ENCODE data around the gene SH3TC1. TPM values are rescaled to one million over a fixed set of nuclear protein-coding genes. Genes with fewer than 3 reads are reported as not detected.

SH3TC1 gene
- polyA plus RNA-seq, 3 donors: 23.0 to 32.5 (median 32.2) TPM

DNA sequence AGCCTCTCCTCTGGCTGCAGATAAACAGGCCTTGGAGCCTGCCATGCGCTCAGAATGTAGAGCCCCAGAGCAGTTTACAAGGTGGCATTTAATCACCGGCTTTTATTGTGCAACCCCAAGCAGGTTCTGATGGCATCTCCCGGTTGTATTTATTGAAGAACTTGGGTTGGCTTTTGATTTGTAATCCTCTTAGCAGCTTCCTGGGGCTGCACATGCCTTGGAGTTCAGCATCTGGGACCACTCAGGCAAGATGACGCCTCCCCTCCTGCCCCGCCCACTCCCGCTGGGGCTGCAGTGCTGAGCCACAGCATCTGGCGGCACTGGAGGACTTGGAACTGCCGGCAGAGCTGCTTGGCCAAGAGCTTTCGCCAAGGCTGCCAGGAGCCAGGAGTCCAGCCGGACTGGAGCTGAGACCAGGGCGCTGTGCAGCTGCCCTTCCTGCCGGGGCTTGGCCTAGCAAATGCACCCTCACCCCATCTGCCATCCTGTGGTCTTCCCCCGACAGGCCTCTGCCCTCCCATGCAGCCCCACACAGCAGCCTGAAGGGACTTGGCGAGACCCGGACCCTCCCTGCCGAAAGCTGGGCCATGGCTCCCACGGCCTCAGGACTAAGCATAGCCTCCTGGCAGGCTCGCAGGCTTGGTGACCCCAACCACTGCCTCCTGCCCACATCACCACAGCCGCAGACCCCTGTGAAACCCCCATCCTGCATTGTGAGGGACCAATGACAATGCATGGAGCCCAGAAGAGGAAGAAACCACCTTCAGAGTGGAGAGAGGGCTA is 75.9 kb downstream of the SH3TC1 start:
- DNase-seq: peak; percentile 93

DNA sequence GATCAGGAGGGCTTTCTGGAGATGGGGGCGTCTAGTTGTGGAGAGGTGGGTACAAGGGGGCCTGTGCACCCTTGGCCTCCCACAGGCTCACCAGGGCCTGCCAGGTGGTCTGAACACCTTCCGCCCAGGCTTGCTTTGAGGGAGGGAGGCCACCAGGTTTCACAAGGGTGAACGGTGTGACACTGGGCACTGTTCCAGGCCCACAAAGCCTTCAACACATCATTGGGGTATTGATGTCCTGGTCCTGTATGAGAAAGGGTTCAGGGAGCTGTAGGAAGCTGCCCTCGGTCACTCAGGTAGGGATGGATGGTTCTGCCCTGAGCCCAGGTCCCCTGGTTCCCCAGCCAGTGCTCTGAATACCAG is 76.4 kb downstream of the SH3TC1 start:
- DNase-seq: no peak

DNA sequence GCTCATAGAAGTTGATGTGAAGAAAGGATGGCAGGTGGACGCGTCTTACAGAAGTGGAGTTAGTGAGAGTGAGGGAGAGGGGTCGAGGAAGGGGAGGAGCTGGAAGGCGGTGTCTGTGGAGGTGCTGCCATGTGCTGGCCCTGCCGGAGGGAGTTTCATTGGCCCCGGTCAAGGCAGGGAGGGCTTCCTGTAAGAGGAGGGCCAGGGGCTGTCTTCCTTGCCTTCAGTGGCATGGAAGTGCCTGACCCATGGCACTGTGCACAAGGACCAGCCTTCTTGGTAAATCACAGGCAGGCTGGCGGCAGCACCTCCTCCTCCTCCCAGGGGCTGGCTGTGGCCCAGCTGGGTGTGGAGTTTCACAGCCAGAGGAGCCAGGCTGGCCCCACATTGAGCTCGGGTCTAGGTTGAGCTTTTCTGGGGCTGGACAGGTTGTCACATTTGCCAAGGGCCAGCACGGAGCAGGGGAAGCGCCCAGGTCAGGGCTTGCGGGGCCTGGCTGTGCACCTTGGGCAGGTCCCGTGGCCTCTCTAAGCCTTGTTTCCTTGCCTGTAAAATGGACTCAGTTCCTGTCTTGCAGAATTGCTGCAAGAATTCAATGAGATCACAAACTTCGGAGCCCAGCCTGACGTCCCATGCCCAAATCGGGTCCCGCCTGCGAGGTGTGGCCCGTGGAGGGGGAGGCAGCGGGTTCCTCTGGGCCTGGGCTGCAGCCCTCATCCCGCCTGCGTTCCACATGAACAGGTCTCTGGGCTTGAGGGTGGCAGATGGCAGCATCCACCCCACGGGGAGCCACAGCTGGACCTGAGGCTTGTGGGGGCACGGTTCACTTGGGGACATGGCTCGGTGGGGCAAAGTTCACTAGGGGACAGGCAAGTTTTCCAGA is 77.5 kb downstream of the SH3TC1 start:
- no peak for DNase-seq

DNA sequence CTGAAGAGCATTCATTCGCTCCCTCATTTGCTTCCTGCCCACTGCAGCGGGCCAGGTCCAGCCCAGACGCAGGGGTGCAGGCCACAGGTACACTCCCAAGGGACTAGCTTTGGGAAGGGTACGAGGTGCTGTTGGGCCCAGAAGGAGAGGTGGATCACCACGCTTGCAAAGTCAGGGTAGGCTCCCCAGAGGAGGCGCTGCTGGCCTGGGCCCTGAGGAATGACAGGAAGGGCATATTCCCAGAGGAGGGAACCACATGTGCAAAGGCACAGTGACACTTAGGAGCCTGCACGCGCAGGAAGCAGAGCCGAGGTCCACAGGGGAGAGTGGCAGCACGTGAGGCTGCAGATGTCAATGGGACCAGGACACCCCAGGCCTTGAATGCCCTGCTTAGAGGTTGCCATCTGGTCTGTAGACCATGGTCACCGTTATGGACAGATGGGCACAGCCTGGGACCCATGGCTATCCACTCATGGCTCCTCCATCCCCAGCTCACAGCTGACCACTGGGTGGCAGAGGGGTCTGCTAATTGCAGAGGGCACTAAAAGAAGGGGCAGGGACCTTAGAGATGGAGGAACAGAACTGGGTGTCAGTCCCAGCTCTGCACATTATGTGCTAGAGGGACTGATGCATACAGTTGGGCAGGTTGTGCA is 78.4 kb downstream of the SH3TC1 start:
- DNase-seq: no peak

DNA sequence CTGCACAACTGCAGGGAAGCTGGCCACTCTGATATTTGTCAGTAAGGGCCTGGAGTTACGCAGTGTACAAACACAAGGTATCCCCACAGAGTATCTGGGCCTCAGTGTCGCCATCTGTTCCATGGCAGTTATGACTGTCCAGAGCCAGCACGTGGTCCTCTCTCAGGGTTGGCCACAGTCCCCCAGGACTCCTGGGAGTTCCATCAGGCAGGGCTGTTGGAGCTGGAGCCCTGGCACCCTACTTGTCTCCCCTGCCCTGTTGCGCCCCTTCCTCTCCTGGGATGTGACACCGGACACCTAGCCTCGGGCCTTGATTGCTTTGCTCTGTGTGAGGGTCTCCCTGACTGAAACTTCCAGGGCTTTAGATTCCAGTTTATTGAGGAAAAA is 78.9 kb downstream of the SH3TC1 start:
- no peak for DNase-seq

DNA sequence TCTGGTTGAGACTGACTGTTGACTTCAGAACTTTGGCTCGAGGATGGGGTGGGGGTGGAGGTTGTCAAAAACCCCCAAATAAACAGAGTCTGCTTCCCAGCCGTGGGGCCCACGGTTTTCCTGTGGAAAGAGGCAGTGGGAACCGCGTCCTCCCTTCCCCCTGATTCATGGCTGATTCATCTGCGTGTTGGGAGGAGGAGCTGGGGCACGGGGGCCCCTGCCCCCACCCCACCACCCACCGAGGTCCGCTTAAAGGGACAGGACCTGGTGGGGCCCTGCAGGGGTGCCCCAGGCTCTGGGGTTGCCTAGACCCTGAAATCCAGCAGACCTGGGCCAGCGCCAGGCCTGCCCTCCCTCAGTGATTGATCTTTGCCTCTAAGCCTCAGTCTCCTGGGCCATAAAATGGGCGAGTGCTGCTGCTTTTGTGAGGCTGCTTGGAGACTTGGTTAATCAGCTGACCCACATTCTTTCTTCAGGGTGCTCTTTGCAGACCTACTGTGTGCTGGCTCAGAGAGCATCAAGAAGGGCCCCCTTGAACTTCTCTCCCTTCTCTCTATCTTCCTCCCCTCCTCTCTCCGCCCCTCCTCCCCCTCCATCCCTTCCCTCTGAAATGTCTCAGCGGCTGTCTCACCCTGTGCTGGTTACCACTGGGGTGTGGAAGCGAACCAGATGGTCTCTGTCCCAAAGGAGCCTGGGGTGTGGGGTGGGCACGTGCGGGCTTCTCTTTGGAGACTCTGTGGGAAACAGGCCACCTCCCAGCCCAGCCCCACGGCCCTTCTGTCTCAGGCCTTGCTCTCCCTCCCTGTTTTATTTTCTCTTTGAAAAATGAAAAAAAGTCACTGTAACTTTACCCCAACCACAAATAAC is 79.6 kb downstream of the SH3TC1 start:
- DNase-seq: no peak

DNA sequence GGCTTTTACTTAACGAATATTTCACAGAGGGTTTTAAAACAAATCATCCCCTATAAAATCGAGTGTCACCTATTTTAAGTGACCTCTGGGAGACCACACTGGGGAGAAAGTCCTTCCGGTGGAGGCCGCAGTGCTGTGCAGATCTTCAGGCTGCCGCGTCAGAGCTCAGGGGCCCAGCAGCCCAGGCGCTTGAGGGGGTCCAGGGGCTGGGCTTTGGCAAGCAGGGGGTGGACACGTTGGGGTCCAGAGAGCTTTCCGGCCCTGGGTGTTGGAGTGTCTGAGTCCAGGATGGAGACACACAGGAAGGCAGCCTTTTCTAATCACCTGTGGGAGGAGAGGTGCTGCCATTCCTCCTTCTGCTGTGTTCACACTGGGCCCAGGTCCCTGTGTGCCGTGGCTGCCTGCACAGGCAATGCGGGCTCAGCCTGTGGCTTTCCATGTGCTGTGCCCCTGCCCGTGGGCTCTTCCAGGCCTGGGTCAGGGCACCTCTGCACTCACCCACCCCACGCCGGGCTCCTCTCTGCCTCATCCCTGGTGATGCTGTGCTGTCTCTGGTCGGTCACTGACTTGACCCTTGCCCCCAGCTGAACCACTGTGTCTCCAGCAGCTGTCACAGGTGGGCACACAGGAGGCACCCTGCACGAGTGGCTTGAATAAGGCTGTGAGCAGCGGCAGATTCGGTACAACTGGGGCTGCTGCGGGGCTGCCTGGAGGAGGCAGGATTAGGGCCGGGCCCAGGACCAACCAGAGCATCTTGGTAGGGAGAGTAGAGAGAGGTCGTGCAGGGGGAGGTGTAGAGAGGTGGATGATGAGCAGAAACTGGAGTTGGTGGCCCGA is 80.4 kb downstream of the SH3TC1 start:
- no peak for DNase-seq

DNA sequence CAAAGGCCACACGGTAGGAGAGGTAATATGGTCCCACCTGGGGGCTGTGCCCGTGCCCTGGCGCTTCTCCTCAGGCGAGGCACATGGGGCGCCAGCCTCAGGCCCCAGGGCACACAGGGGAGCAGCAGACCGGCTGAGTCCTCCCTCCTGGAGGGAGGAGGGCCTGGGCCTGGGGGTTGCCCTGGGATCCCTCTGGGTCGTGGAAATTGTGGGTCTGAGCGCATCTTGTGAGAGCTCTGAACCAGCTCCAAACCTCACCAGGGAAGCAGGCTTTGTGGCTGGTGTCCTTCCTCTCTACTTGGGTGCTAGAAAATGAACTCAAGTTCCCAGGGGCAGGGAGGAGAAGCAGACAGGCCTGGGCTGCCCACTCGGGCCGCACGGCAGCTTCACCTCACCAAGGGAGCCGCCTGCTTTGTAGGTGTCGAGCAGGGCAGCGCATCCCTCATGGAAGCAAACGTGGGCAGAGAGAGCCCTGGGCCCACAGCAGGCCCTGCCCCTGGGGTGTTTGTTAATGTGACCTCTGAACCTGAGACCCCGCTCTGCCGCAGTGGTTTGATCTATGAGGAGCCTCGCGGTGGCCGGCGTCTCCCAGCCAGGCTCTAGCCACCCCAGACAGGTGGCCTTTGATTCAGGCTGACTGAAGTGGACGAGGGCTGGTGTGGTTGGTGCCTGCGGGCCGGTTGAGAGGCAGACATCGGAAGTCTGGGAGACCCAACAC is 81.2 kb downstream of the SH3TC1 start:
- DNase-seq: no peak

DNA sequence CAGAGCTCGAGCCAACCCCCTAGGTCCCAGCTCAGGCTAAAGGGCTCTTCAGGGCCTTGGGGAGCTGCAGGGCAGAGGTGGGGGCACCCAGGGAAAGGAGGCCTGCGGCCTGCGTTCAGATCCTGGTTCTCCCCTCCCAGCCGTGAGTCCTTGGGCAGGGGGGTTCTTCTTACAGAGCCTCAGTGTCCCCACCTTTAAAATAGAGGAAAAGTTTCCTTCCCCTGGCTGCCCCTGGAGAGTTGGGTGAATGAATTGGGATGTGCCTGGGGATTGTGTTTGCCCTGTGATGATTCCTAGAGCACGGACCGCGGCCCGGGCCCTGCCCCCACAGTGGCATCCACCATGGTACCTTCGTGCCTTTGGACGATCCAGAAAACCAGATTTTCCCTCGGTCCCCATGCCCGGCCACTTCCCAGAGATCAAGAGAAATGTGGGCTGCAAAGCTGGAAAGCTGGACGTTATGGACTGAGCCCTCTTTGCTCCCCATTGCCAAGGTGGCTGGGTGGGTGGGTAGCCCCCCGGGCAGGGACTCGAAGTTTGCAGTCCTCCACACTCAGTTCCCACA is 81.9 kb downstream of the SH3TC1 start:
- no peak for DNase-seq

DNA sequence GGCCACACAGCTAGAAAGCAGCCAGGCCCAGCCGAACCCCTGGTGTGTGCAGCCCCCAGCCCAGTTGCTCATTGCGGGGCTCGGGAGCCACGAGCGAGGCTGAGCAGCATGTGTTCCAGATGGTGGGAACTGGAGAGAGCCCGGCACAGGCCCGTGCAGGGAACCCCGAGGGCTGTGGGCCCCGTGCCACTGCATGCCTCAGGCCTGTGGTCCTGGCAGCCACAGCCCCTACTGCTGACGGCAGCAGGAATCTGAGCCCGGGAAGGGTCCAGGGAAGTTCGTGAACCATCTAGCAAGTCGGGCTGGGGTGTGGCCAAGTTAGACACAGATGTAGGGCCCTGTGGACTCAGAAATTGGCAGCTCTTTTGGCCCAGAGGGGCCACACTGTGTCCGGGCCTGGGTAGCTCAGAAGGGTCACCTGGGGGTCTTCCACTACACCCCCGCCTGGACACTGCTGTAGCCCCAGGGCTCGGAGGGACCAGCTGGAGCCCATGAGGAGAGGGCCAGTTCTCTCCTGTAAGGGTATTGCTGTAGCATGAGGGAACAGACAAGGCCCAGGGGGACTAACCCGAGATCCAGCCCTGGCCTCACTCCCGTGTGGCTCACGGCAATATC is 82.5 kb downstream of the SH3TC1 start:
- DNase-seq: no peak

DNA sequence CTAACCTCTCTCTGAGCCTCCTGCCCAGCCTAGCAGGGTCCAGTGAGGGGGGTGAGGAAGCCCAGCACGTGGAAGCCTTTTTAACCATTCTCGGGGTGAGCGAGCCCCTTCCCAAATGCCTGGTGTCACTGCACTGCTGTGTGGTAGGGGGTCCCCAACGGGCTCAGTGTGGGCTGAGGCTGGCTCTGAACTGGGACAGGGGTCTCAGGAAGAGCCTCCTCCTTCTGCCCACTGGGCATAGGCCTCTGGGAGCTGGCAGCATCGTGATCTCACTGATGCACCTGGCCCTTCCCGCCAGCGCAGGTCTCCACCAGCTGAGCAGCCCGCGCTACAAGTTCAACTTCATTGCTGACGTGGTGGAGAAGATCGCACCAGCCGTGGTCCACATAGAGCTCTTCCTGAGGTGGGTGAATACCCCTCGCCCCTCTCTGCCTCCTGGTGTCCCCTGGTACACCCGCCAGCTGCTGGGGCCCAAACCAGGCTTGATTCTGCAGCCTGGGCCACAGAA is 83.1 kb downstream of the SH3TC1 start:
- DNase-seq: no peak

DNA sequence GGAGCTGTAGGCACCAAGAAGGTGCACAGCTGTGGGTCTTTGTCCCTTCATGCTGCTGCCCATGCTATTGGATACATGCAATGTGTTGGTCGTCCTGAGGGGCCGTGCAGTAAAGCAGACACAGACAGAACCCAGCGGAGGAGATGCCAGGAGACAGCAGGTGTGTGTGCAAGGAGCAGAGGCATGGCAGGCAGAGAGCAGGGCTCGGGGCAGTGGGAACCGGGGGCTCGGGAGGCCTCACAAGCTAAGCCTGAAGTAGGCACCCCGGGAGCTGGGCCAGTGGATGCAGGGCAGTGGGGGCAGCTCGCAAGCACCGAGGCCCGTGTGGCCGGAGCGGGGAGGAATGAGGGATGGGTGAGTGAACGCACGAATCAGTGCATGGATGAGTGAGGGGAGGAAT is 83.7 kb downstream of the SH3TC1 start:
- DNase-seq: no peak

DNA sequence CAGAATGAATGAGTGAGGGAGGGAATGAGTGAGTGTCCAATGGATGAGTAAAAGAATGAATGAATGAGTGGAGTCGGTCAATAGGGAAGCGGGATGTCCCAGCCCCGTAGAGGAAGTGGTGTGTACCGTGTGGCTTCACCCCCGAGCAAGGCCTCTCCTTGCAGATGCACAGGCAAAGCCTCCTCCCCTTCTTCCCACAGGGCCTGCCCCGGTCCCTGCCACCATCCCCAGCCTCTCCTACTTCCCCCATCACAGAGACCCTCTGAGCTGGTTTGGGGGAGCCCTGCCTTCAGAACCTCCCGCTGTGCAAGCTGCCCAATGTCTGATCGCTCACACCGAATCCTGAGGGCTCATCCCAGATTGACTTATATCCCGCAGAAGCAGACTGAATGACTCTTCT is 84.1 kb downstream of the SH3TC1 start:
- DNase-seq: no peak

DNA sequence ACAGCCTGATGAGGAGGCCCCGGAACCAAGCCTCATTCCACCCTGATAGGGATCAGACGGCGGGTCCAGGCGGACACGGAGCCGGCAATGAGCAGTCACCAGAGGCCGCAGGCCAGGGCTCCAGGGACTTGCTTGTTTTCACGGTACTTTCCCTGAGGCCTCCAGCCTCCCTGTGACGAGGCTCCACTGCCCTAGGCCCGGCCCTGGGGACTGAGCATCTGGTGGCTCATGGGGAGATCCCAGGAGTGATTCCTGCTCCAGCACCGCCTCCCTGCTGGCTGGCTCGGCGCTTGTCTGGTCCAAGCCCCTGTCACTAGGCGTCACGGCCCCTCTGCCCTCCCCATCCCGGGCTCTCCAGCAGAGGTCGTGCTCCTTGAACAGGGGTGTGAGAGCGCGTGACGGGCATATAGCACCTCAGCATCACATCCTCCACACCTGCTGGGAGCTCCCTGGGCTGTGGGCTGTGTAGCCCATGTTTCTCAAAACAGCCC is 84.6 kb downstream of the SH3TC1 start:
- DNase-seq: no peak

DNA sequence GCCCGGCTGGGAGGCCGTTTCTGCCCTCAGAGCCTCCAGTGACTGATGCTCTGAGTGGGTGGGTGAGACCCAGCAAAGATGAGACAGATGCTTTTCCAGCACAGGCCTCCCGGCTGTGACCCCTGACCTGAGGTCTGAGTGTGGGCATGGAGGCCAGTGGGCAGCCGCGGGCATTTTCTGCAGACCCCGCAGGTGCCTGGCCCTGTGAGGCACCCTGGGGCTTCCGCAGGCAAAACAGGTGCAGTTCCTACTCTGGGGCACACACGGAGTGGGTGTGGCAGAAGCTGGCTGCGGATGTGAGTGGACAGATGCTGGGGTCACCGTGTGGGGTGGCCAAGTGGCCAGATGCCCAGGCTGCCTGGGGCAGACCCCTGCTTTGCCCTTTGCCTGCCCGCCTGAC is 85.3 kb downstream of the SH3TC1 start:
- DNase-seq: no peak

DNA sequence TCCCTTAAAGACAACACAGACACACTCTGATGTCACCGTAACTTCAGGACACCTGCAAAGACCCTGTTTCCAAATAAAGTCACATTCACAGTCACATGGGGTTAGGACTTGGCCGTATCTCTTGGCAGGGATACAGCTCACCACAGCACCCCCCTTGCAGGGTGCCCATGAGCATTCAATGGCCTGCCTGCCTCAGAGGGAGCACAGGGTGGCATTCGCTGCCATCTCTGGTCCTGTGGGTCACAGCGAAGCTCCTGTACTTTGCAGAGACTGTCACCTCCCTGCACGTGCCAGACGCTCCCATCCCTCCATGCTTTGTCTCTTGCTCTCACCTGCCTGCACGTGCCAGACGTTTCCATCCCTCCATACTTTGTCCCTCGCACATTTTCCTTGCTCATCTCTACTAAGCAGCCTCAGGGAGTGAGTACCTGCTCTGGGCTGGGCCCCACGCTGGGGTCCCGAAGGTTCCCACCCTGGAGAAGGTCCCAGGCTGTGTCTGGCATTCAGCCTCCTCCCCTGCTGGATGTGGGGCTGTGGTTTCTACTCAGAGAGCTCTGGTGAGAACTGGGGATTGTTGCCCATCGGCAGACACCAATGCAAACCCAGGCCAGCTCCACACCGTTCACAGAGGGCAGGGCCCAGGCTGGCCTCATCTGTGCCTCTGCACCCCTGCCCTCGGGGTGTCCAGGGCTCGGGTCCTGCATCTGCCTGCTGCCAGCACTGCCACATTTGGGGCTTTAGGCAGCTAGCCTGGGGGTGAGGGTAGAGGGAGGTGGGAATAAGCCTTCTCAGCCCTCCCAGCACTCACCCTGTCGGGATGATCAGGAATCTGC is 86.3 kb downstream of the SH3TC1 start:
- DNase-seq: no peak

DNA sequence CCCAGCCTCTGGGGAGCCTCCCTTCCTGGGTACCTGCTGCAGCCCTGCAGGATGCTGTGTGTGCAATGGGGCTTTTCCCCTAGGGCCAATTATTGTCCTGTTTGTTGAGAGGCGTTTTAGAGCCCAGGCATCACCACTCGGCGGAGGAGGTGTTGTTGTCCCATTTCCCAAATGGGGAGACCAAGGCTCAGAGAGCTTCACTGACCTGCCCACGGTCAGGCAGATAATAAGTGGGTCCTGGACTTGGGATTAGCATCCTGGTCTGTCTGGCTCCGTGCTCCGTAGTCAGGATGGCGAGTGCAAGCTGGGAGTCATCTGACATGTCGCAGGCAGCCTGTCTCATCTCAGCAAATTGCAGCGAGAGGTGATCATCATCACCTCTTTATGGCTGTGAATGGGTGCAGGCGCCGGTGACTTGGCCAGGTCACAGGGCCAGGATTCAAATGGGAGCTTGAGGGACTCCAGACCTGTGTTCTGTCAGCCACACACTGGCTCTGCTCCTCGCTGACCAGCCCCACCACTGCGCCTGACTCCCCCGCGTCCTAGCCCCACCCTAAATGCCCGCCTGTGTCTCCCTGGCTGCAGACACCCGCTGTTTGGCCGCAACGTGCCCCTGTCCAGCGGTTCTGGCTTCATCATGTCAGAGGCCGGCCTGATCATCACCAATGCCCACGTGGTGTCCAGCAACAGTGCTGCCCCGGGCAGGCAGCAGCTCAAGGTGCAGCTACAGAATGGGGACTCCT is 87.1 kb downstream of the SH3TC1 start:
- DNase-seq: no peak

Data from renal pelvis (tissue), 4 donors.